ENCODE measurements around the gene VPS37C. TPM values are rescaled to one million over a fixed set of nuclear protein-coding genes. Genes with fewer than 3 reads are reported as not detected.

VPS37C gene
- total RNA-seq, 1 experiment from 2014 or later: 23.1 TPM

Other genes with a start within 250 kb of the VPS37C start
- 44.4 TPM for gene TMEM109, start 247.3 kb downstream of the VPS37C start, total RNA-seq (2021; ENCODE audit: unreplicated experiment)
- 120 TPM for gene TMEM132A, start 237.0 kb downstream of the VPS37C start, total RNA-seq (2021; ENCODE audit: unreplicated experiment)
- not detected for gene SLC15A3, start 209.2 kb downstream of the VPS37C start, total RNA-seq (2021; ENCODE audit: unreplicated experiment)
- 1.4 TPM for gene CD6, start 189.7 kb downstream of the VPS37C start, total RNA-seq (2021; ENCODE audit: unreplicated experiment)
- gene CD5, start 58.9 kb downstream of the VPS37C start, total RNA-seq (2021; ENCODE audit: unreplicated experiment): 0.22 TPM
- gene PGA3, start 42.1 kb upstream of the VPS37C start, total RNA-seq (2021; ENCODE audit: unreplicated experiment): not detected
- not detected for gene PGA4, start 60.9 kb upstream of the VPS37C start, total RNA-seq (2021; ENCODE audit: unreplicated experiment)
- not detected for gene PGA5, start 79.7 kb upstream of the VPS37C start, total RNA-seq (2021; ENCODE audit: unreplicated experiment)
- gene VWCE, start 133.9 kb upstream of the VPS37C start, total RNA-seq (2021; ENCODE audit: unreplicated experiment): 2.5 TPM
- 269 TPM for gene DDB1, start 171.7 kb upstream of the VPS37C start, total RNA-seq (2021; ENCODE audit: unreplicated experiment)
- 156 TPM for gene TKFC, start 171.8 kb upstream of the VPS37C start, total RNA-seq (2021; ENCODE audit: unreplicated experiment)
- 34.1 TPM for gene CYB561A3, start 200.5 kb upstream of the VPS37C start, total RNA-seq (2021; ENCODE audit: unreplicated experiment)
- gene TMEM138, start 200.9 kb upstream of the VPS37C start, total RNA-seq (2021; ENCODE audit: unreplicated experiment): 45.0 TPM
- gene TMEM216, start 231.2 kb upstream of the VPS37C start, total RNA-seq (2021; ENCODE audit: unreplicated experiment): 13.7 TPM

All from HCT116 (cell line).